Stimulated activated CD4-positive, alpha-beta T cell treated with anti-CD3 and anti-CD28 coated beads, Interleukin-12 subunit alpha, Interleukin-12 subunit beta, amount 100 ng/mL, for 4 hours (primary cell): ENCODE results near the gene DZANK1.
"Not testable (repeated sequence)": the region's sequence is repeated elsewhere in the genome, so short reads cannot be mapped to it uniquely, and the experiment has no call there.

ENCODE experiments used
- DNase-seq: peaks from one replicate; pipeline ENCODE4 v3.0.0-alpha.2; 2020

The DZANK1 gene

GRCh38 chr20:18431206-18431605 is 35.6 kb downstream of the DZANK1 start:
- no peak for DNase-seq

DNA sequence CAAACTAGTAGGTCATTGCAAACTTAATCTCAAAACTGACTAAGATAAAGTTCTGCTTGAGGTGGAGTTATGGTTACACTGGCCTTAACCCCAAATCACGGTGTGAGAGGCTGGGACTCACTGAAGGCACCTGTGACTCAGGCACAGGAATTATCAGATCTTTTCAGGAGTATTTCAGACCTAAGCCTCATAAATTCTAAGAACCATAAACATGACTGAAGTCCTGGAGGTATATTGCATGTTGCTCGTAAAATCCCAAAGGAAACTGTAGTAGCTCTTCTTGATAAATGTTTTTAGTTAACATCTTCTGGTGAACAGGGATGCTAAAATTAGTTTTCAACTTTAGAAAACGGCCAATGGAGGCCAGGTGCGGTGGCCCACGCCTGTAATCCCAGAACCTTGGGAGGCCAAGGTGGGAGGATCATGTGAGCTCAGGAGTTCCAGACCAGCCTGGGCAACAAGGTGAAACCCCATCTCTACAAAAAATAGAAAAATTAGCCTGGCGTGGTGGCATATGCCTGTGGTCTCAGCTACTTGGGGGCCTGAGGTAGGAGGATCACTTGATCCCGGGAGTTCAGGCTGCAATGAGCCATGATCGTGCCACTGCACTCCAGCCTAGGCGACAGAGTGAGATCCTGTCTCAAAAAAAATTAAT is 36.5 kb downstream of the DZANK1 start:
- DNase-seq: no peak

DNA sequence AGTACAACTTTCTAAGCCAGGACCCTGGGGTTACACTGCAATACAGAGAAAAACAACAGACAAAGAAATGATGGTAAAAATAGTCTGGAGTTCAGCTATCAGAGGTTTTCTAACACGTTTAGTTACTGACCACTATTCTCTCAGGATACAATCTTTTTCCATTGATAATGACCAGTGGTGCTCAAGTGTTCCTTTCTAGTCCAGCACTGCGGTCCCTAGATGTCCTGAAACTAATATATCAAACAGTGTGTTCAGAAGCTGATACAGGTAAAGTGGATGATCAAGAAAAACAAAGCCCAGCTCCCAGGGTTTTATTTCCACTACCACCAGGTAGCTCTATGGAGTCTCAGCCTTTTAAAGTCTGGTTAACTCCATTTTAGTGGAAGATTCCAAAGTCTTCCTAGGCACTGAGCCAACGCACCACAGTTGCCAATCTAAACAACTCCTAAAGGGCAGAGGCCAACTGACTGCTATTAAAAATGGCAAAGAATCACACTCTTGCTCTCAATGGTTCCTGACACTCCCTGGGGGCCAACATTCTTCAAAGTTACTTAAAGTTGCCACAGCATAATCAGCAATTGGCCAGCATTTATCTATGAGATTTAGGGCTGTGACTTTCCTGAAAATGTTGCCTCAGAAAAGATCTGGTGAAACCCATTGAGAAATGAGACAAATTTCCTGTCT is 38.2 kb downstream of the DZANK1 start:
- DNase-seq: no peak

- no peak for DNase-seq
These were observed 39.6 kb downstream of the DZANK1 start for GRCh38 chr20:18427214-18427613.

GRCh38 chr20:18421608-18422007 is 45.2 kb downstream of the DZANK1 start:
- no peak for DNase-seq

DNA sequence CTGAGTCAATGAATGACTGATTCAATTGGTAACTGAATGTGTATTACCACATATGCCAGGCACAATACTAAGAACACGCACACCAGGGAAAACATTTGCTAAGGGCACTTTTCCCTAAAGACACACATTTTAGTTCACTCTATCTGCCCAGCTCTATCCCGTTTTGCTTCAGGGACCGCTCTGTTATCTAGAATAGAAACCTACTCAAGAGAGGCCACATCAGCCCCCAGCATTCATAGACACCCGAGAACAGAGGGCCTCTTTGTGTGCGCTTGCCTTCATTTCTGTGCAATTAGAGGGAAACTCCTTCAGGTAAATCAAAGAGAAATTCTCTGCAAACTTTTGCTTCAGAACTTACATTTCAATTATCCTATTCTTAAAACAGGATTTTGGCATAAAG is 50.3 kb downstream of the DZANK1 start:
- DNase-seq: no peak

DNA sequence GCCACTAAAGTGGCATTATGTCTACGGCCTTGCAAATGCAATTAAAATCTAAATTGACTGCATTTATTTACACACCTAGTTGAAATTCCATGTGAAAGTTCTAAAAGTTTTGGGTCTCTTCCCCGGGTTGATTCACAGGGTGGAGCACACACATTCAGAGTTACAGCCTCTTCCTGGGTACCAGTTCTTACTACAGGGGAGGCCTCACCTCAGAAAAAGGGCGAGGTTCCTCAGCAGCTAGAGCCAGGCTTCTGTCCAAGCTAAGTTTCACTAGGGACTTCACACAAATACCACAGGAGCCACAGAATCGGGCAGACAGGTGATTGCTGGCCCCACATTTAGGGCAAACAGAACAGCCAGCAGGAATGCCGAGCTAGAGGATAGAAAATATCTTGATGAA is 52.7 kb downstream of the DZANK1 start:
- no peak for DNase-seq

DNA sequence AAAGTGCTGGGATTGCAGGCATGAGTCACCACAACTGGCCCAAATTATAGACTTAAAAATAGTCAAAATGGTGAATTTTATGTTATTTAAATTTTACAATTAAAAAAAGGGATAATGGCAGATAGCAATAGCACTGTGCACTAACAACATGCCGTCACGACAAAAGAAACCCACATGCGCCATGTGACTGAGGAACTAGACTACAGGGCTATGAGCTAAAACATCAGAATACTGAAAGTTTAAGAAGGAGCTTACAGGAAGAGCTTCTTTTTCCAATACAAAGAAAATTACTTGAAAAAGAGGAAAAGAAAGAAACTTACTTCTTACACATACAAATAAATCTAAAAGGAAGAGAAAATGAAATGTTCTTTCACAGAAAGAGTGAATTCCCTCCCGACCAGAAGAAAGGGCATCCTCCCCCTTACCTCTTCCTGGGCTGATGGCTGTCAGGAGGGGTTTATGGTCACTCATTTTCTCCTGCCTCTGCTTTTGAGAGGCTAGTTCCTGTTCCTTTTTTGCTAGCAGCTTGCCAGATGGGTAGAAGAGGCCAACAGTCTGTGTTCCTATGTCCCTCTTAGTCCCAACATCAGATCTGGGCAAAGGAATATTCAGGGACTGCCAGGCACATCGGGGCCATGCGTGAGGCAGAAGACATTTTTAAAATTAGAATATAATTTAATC is 54.5 kb downstream of the DZANK1 start:
- DNase-seq: no peak

GRCh38 chr20:18405826-18406225 is 61.0 kb downstream of the DZANK1 start:
- no peak for DNase-seq

DNA sequence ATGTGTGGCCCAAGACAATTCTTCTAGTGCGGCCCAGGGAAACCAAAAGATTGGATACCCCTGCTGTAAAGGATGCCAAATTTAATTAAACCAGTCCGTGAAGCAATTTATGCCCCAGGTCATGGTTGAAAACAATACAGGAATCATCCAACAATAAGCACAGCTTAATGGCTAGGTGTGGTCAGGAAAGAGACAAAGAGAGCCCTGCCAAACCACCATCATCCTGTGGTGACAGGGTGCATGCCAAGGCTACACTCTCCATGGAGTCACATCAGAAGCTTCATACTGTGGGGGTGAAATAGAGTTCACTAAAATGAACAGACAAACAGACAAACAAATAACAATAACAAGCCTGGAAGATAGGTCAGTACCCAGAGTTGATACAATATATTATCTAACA is 62.7 kb downstream of the DZANK1 start:
- no peak for DNase-seq

DNA sequence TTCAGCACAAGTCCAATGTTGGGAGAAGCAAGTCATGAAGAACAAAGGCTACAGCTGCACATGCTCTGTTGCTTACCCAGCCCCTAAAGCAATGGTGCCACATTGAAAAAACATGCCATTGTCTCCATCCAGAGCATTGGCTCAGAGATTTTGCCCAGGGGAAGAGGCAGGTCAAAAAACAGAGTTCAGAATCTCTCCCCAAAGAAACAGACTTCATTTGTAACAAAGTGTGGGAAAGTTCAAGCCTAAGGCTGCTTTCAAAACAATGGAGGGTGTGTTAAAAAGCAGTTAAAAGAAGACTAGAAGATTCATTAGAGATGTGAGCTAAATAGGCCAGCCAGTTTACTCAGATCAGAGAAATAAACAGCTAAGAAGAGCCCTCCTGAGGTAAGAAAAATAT is 63.6 kb downstream of the DZANK1 start:
- DNase-seq: no peak

GRCh38 chr20:18401305-18401704 is 65.5 kb downstream of the DZANK1 start:
- no peak for DNase-seq

DNA sequence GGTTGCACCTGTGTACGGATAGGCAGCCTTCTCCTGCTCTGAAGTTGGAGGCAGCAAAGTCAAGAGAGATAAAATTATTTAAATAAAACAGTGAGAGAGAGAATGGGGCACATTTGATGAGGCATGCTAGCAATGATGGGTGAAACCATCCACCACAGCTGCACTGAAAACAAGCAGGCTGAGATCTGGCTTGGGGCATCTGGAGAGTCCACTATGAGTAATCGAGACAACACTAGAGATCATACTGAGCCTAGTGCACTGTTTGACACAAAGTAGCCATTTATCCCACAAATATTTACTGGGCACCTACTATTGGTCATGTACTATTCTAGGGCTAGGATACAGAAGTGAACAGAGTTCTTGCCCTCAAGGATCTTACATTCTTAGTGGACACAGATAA is 66.4 kb downstream of the DZANK1 start:
- no peak for DNase-seq

DNA sequence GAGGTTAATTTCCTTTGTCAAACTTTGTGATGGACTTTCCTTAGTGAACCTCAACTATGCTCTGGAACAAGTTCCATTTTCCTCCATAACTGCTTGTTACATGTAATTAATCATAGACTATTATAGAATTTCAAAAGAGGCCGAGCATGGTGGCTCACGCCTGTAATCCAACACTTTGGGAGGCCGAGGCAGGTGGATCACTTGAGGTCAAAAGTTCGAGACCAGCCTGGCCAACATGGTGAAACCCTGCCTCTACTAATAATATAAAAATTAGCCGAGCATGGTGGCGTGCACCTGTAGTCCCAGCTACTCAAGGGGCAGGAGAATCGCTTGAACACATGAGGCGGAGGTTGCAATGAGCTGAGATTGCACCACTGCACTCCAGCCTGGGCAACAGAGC is 68.1 kb downstream of the DZANK1 start:
- not testable (repeated sequence) for DNase-seq

DNA sequence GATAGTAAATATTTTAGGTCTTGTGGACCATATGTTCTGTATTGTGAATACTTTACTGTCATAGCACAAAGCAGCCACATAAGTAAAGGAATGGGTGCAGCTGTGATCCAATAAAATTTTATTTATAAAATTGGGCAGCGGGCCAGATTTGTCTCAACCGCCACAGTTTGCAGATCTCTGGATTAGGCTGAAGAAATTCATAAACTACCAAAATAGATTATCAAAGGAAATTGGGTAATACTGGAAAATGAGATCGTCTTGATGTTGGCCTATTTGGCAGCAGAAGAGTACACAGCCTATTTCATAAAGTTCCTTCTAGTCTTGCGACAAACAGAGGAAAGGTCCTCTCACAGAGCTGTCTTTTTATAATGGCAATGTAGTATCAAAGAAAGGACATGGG is 69.8 kb downstream of the DZANK1 start:
- DNase-seq: no peak

- DNase-seq: no peak
These were observed 71.3 kb downstream of the DZANK1 start for GRCh38 chr20:18395544-18395943.

GRCh38 chr20:18394363-18394762 is 72.5 kb downstream of the DZANK1 start:
- no peak for DNase-seq

GRCh38 chr20:18391686-18392085 is 75.1 kb downstream of the DZANK1 start:
- DNase-seq: no peak

GRCh38 chr20:18390201-18390600 is 76.6 kb downstream of the DZANK1 start:
- DNase-seq: no peak

DNA sequence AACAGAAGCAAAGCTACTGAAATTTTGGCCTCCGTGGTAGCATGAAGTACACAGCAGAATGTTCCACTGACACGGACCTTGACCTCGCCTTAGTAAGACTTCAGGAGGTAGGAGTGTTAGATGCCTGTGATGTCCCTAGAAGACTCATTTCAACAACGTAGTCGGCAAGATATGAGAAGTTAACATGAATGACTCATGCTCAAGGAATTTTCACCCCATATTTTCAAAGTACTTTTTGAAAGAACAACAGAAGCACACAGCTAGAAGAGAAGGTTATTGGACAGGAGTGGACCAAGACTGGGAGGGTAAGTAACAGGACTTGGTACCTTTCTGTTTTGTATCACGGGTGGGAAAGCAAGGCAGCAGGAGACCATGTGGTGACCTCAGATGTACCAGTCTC is 78.0 kb downstream of the DZANK1 start:
- DNase-seq: no peak

GRCh38 chr20:18380908-18381529 is 85.8 kb downstream of the DZANK1 start:
- DNase-seq: no peak

DNA sequence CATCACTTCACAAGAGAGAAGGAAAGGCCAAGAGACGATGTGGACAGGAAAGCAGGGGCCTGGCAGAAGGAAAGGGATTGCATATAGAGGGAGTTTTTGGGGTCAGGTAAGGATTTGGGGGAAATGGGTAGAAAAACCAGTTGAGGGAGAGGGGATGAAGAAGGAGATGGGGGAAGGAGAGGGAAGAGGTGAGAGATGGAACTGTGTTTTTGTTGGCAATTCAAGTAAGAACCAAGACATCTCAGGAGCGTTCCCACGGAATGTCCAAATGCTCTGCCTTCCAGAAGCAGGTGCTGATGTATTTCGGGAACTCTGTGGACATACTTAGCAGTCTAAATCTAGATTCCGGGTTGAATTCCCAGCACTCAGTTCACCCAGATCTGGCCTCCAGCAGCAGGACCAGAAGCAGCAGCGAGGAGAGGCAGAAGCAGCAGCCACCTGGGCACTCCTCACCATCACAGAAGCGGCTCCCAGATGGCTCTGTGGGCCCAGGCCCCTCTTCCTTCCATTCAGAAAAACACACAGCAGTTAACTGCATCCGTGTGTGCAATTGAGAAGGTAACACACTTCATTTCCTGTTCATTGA is 88.8 kb downstream of the DZANK1 start:
- DNase-seq: no peak

DNA sequence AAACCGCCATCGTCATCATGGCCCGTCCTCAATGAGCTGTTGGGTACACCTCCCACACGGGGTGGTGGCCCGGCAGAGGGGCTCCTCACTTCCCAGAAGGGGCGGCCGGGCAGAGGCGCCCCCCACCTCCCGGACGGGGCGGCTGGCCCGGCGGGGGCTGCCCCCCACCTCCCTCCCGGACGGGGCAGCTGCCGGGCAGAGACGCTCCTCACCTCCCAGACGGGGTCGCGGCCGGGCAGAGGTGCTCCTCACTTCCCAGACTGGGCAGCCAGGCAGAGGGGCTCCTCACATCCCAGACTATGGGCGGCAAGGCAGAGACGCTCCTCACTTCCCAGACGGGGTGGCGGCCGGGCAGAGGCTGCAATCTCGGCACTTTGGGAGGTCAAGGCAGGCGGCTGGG is 91.3 kb downstream of the DZANK1 start:
- not testable (repeated sequence) for DNase-seq

GRCh38 chr20:18372296-18372695 is 94.5 kb downstream of the DZANK1 start:
- DNase-seq: no peak
